HEK293 (cell line): Measurements from ENCODE around the gene DMGDH.
A peak's percentile ranks its signal among the peaks of the same experiment; 100 is the strongest.

Experiments
- CTCF ChIA-PET: fragments of 350-600 bp; formaldehyde crosslinking; extraction: SDS; loops from one replicate; lab custom pipeline; 2021; ENCODE audit warnings: antibody characterized with exemption; lab: Yijun Ruan, JAX
- POLR2A ChIA-PET: fragments of 300-600 bp; formaldehyde crosslinking; extraction: SDS; loops from one replicate; lab custom pipeline; 2020; ENCODE audit warnings: antibody characterized with exemption, inconsistent platforms; lab: Yijun Ruan, JAX
- H3K27ac ChIP-seq: fragments of 200-500 bp; sonication (Bioruptor generic); 2 replicates; pipeline ENCODE4 v1.5.1; 2014; ENCODE audit warnings: low read depth, low read length, control low read depth, inconsistent platforms; ENCODE audit errors: extremely low read depth
- H3K36me3 ChIP-seq, 2 experiments: fragments of 200-500 bp in 1 of 2; sonication (Bioruptor generic) in 1 of 2; 1 replicate in 1 of 2; 2 replicates in 1 of 2; pipeline ENCODE4 v1.5.1; 2014 to 2017; ENCODE audit warnings: inconsistent platforms in 2 of 2, low read length in 2 of 2; ENCODE audit not compliant: control insufficient read depth in 2 of 2, insufficient read depth in 1 of 2
- H3K4me1 ChIP-seq: fragments of 200-500 bp; sonication (Bioruptor generic); 2 replicates; pipeline ENCODE4 v1.5.1; 2014; ENCODE audit warnings: mild to moderate bottlenecking, low read length, inconsistent platforms; ENCODE audit not compliant: control insufficient read depth, insufficient read depth
- H3K4me3 ChIP-seq: 2 replicates; pipeline ENCODE4 v1.5.1; 2011; ENCODE audit warnings: low read depth, mild to moderate bottlenecking, control low read depth, low read length, moderate library complexity
- H3K9me3 ChIP-seq: fragments of 200-500 bp; sonication (Bioruptor generic); 2 replicates; pipeline ENCODE4 v1.5.1; 2014; ENCODE audit warnings: low read depth, low read length, inconsistent platforms; ENCODE audit not compliant: control insufficient read depth, insufficient read depth
- EGR2 ChIP-seq: fragments of 450-650 bp; formaldehyde crosslinking; IDR thresholded peaks from 2 replicates; pipeline ENCODE4 v1.5.1; 2016; ENCODE audit warnings: low read depth, missing biosample characterization, missing genetic modification characterization
- HOXD13 ChIP-seq: sonication (generic); formaldehyde crosslinking; IDR thresholded peaks from 2 replicates; pipeline ENCODE4 v1.8.0; 2022; ENCODE audit warnings: missing genetic modification reagents, borderline replicate concordance
- KLF1 ChIP-seq: fragments of 450-650 bp; formaldehyde crosslinking; IDR thresholded peaks from 2 replicates; pipeline ENCODE4 v1.5.1; 2016; ENCODE audit warnings: missing biosample characterization, missing genetic modification characterization
- KLF8 ChIP-seq: fragments of 450-650 bp; formaldehyde crosslinking; IDR thresholded peaks from 2 replicates; pipeline ENCODE4 v1.5.1; 2016; ENCODE audit warnings: missing biosample characterization, missing genetic modification characterization
- REPIN1 ChIP-seq: fragments of 450-650 bp; formaldehyde crosslinking; IDR thresholded peaks from 2 replicates; pipeline ENCODE4 v1.5.1; 2017; ENCODE audit warnings: missing biosample characterization, missing genetic modification characterization, low read depth
- SP7 ChIP-seq: fragments of 450-650 bp; formaldehyde crosslinking; IDR thresholded peaks from 2 replicates; pipeline ENCODE4 v1.5.1; 2016; ENCODE audit warnings: missing biosample characterization, missing genetic modification characterization
- ZBTB17 ChIP-seq: fragments of 450-650 bp; formaldehyde crosslinking; IDR thresholded peaks from 2 replicates; pipeline ENCODE4 v1.5.1; 2016; ENCODE audit warnings: missing biosample characterization, missing genetic modification characterization
- ZFHX2 ChIP-seq: fragments of 450-650 bp; formaldehyde crosslinking; conservative IDR thresholded peaks from 2 replicates; pipeline ENCODE4 v1.5.1; 2016; ENCODE audit warnings: missing biosample characterization, missing genetic modification characterization
- ZNF138 ChIP-seq: fragments of 450-650 bp; formaldehyde crosslinking; IDR thresholded peaks from 2 replicates; pipeline ENCODE4 v1.5.1; 2016; ENCODE audit warnings: missing biosample characterization, missing genetic modification characterization, borderline replicate concordance
- ZNF169 ChIP-seq: fragments of 450-650 bp; formaldehyde crosslinking; IDR thresholded peaks from 2 replicates; pipeline ENCODE4 v1.5.1; 2016; ENCODE audit warnings: missing biosample characterization, missing genetic modification characterization
- ZNF19 ChIP-seq: fragments of 450-650 bp; formaldehyde crosslinking; IDR thresholded peaks from 2 replicates; pipeline ENCODE4; 2016; ENCODE audit warnings: missing biosample characterization, missing genetic modification characterization, low read depth
- ZNF211 ChIP-seq: fragments of 450-650 bp; formaldehyde crosslinking; IDR thresholded peaks from 2 replicates; pipeline ENCODE4 v1.5.1; 2016; ENCODE audit warnings: low read depth, missing biosample characterization, missing genetic modification characterization
- ZNF239 ChIP-seq: fragments of 450-650 bp; formaldehyde crosslinking; IDR thresholded peaks from 2 replicates; pipeline ENCODE4 v1.5.1; 2016; ENCODE audit warnings: missing biosample characterization, missing genetic modification characterization
- ZNF280D ChIP-seq: fragments of 450-650 bp; formaldehyde crosslinking; IDR thresholded peaks from 2 replicates; pipeline ENCODE4 v1.5.1; 2016; ENCODE audit warnings: missing biosample characterization, missing genetic modification characterization
- ZNF426 ChIP-seq: fragments of 450-650 bp; formaldehyde crosslinking; IDR thresholded peaks from 2 replicates; pipeline ENCODE4 v1.5.1; 2017; ENCODE audit warnings: missing biosample characterization, missing genetic modification characterization, mild to moderate bottlenecking, inconsistent platforms, moderate library complexity
- ZNF433 ChIP-seq: fragments of 450-650 bp; formaldehyde crosslinking; IDR thresholded peaks from 2 replicates; pipeline ENCODE4 v1.5.1; 2016; ENCODE audit warnings: missing biosample characterization, missing genetic modification characterization, low read depth
- ZNF548 ChIP-seq: fragments of 450-650 bp; formaldehyde crosslinking; IDR thresholded peaks from 2 replicates; pipeline ENCODE4 v1.5.1; 2016; ENCODE audit warnings: missing biosample characterization, missing genetic modification characterization
- ZNF558 ChIP-seq: fragments of 450-650 bp; formaldehyde crosslinking; IDR thresholded peaks from 2 replicates; pipeline ENCODE4 v1.5.1; 2016; ENCODE audit warnings: missing biosample characterization, missing genetic modification characterization
- ZNF580 ChIP-seq: fragments of 450-650 bp; formaldehyde crosslinking; IDR thresholded peaks from 2 replicates; pipeline ENCODE4 v1.5.1; 2016; ENCODE audit warnings: missing biosample characterization, missing genetic modification characterization
- ZSCAN23 ChIP-seq: fragments of 450-650 bp; formaldehyde crosslinking; IDR thresholded peaks from 2 replicates; pipeline ENCODE4 v1.5.1; 2016; ENCODE audit warnings: missing biosample characterization, missing genetic modification characterization
- ZSCAN4 ChIP-seq: fragments of 450-650 bp; formaldehyde crosslinking; IDR thresholded peaks from 2 replicates; pipeline ENCODE4 v1.5.1; 2017; ENCODE audit warnings: missing biosample characterization, missing genetic modification characterization
- TF ChIP-seq, protein P1 (sequence below): fragments of 450-650 bp; formaldehyde crosslinking; IDR thresholded peaks from 2 replicates; pipeline ENCODE4 v1.5.1; 2017; ENCODE audit warnings: missing biosample characterization, missing genetic modification characterization

DMGDH gene

DNA sequence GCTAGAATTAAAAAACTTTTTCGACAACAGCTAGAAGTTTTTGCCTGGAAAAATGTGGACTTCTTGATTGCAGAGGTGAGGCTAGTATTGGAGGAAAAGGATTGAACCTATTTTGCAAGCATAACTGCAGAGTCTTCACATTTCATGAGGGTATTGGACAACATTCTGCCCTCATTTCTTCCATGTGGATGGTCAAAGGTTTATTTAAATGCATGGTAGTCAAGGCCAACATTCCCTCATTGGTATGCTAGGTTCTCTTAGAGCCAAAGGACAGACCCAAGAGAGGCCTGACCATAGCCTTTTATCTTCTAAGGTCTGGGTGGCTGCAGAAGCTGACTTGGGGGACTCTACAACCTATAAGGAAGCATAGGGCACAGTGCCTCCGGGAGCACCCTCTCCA is 11.3 kb upstream of the DMGDH start:
- POLR2A ChIA-PET = no interaction called here
- no peak overlapping the region for H3K27ac ChIP-seq
- TF ChIP-seq HOXD13 (CRISPR knock-in tag) = no peak
- TF ChIP-seq ZNF558 (tag by site-specific recombination) = 0 out of 2 replicates have a peak, but pooled peaks have one; percentile 8
- H3K36me3 ChIP-seq = no peaks in the 10 kb centered on the region
- CTCF ChIA-PET = interaction anchor here (0.6 kb wide), 1 partner anchor 321 kb away, joined by 4 read pairs; no protein-coding TSS in a partner anchor
- H3K4me1 ChIP-seq = no peaks in the 10 kb centered on the region
- H3K9me3 ChIP-seq = no peaks in the 10 kb centered on the region
- no peak overlapping the region for H3K4me3 ChIP-seq

DNA sequence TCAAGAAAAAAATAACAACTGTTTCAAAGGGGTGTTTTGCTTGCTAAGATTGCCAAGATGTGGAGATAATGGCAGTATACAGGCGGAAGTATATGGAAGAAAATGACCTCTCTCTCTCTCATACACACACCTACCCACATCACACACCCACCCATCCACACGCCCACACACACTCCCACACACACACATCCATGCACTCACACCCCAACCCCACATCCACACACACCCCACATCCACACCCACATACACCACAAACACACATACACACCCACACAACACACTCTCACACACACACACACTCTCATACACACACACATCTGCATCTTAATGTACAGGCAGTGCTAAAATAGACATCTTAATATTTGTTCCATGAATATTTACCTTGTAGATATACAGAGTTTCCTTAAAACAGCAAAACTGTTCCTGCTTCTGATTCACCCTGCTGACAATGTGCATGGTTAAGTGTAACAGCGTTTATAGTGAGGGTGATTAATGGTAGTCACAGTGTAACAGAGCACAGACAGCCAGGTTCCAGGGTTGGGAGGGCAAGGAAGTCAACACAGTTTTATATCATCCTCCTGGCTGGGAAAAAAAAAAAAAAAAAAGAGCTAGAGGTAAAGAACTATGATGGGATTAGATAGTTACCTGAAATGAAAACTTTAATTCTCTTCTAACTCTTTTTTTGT is 8.3 kb upstream of the DMGDH start:
- H3K36me3 ChIP-seq = no peaks in the 10 kb centered on the region
- H3K4me3 ChIP-seq = no peak overlapping the region
- H3K4me1 ChIP-seq = no peaks in the 10 kb centered on the region
- no peak for TF ChIP-seq KLF8
- no peak for TF ChIP-seq ZNF580
- TF ChIP-seq REPIN1 (tag by site-specific recombination) = no peak
- TF ChIP-seq ZNF239 = 0 out of 2 replicates have a peak, but pooled peaks have one; percentile 33
- TF ChIP-seq SP7 (tag by site-specific recombination) = no peak
- TF ChIP-seq ZNF433 (tag by site-specific recombination) = no peak
- TF ChIP-seq ZNF548 (tag by site-specific recombination) = no peak
- TF ChIP-seq, protein P1, sequence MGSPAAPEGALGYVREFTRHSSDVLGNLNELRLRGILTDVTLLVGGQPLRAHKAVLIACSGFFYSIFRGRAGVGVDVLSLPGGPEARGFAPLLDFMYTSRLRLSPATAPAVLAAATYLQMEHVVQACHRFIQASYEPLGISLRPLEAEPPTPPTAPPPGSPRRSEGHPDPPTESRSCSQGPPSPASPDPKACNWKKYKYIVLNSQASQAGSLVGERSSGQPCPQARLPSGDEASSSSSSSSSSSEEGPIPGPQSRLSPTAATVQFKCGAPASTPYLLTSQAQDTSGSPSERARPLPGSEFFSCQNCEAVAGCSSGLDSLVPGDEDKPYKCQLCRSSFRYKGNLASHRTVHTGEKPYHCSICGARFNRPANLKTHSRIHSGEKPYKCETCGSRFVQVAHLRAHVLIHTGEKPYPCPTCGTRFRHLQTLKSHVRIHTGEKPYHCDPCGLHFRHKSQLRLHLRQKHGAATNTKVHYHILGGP (tag by site-specific recombination) = 0 out of 2 replicates have a peak, but pooled peaks have one; percentile 20
- peak; percentile 100 for TF ChIP-seq ZFHX2 (tag by site-specific recombination)
- 0 out of 2 replicates have a peak, but pooled peaks have one; percentile 50 for TF ChIP-seq ZSCAN4 (tag by site-specific recombination)
- TF ChIP-seq ZNF280D (tag by site-specific recombination) = no peak
- TF ChIP-seq KLF1 (tag by site-specific recombination) = peak; percentile 13; the same call in 1 of the 2 replicates
- TF ChIP-seq EGR2 (tag by site-specific recombination) = peak; percentile 100
- POLR2A ChIA-PET = no interaction called here
- no peaks in the 10 kb centered on the region for H3K9me3 ChIP-seq
- CTCF ChIA-PET = interaction anchor here (2.4 kb wide), 1 partner anchor 53 kb away, joined by 7 read pairs; no protein-coding TSS in a partner anchor
- no peak overlapping the region for H3K27ac ChIP-seq

- ChIA-PET POLR2A (no interaction called here), CTCF (interaction anchor here (2.4 kb wide), 1 partner anchor 52 kb away, joined by 7 read pairs; no protein-coding TSS in a partner anchor)
- Histone ChIP-seq H3K27ac (no peak overlapping the region), H3K9me3 (no peaks in the 10 kb centered on the region), H3K4me1 (no peaks in the 10 kb centered on the region), H3K4me3 (no peak overlapping the region), H3K36me3 (no peaks in the 10 kb centered on the region)
- no peak for TF ChIP-seq ZNF211 (tag by site-specific recombination)
- no peak for TF ChIP-seq ZNF138
- no peak for TF ChIP-seq ZNF426 (tag by site-specific recombination)
- TF ChIP-seq ZNF169 (tag by site-specific recombination) = no peak
- TF ChIP-seq ZBTB17 (tag by site-specific recombination) = no peak
- no peak for TF ChIP-seq ZSCAN23 (tag by site-specific recombination)
- TF ChIP-seq ZNF19 (tag by site-specific recombination) = no peak
Observed at GRCh38 chr5:79076819-79077218, 7.3 kb upstream of the DMGDH start.
